Neural progenitor cell (in vitro differentiated cells): ENCODE measurements around the gene GNAT1. TPM values are rescaled to one million over a fixed set of nuclear protein-coding genes. Genes with fewer than 3 reads are reported as not detected.

Experiments used
- DNase-seq: peaks from one replicate; pipeline ENCODE4 v3.0.0-alpha.2; 2016; ENCODE audit warnings: low spot score
- H2AFZ ChIP-seq: fragments of 200-600 bp; sonication (generic); replicated peaks from 2 replicates; pipeline ENCODE4 v1.6.1; 2016; ENCODE audit warnings: antibody characterized with exemption
- H3F3A ChIP-seq: fragments of 200-600 bp; sonication (generic); 2 replicates; pipeline ENCODE4 v1.6.1; 2016; ENCODE audit warnings: antibody characterized with exemption, low read depth
- H3K27ac ChIP-seq: fragments of 200-600 bp; sonication (generic); 2 replicates; pipeline ENCODE4 v1.5.1; 2016; ENCODE audit warnings: mild to moderate bottlenecking
- H3K27me3 ChIP-seq: fragments of 200-600 bp; sonication (generic); 2 replicates; pipeline ENCODE4 v1.6.1; 2016; ENCODE audit warnings: mild to moderate bottlenecking, moderate library complexity
- H3K36me3 ChIP-seq: fragments of 200-600 bp; sonication (generic); 2 replicates; pipeline ENCODE4 v1.5.1; 2016
- H3K4me1 ChIP-seq: fragments of 200-600 bp; sonication (generic); 2 replicates; pipeline ENCODE4 v1.6.1; 2016; ENCODE audit warnings: mixed run types
- H3K4me2 ChIP-seq: fragments of 200-600 bp; sonication (generic); 2 replicates; pipeline ENCODE4 v1.6.1; 2016
- H3K4me3 ChIP-seq: fragments of 200-600 bp; sonication (generic); 2 replicates; pipeline ENCODE4 v1.5.1; 2016
- H3K79me2 ChIP-seq: fragments of 200-600 bp; sonication (generic); 2 replicates; pipeline ENCODE4 v1.6.1; 2016; ENCODE audit warnings: low read depth
- H3K9ac ChIP-seq: fragments of 200-600 bp; sonication (generic); 2 replicates; pipeline ENCODE4 v1.6.1; 2016
- H3K9me3 ChIP-seq: fragments of 200-600 bp; sonication (generic); 2 replicates; pipeline ENCODE4 v1.5.1; 2016; ENCODE audit warnings: low read depth
- H4K20me1 ChIP-seq: fragments of 200-600 bp; sonication (generic); 2 replicates; pipeline ENCODE4 v1.6.1; 2016; ENCODE audit warnings: low read depth
- H3K27ac Mint-ChIP-seq: 3 replicates; pipeline ENCODE4 v1.8.0; 2021; ENCODE audit warnings: mixed read lengths
- H3K27me3 Mint-ChIP-seq: 2 replicates; pipeline ENCODE4 v1.8.0; 2022; ENCODE audit warnings: low read depth, mild to moderate bottlenecking, inconsistent platforms, moderate library complexity, mixed read lengths; ENCODE audit not compliant: insufficient read depth
- H3K36me3 Mint-ChIP-seq: 3 replicates; pipeline ENCODE4 v1.8.0; 2021; ENCODE audit warnings: mixed read lengths
- H3K4me1 Mint-ChIP-seq: 3 replicates; pipeline ENCODE4 v1.8.0; 2021; ENCODE audit warnings: mixed read lengths
- H3K4me3 Mint-ChIP-seq: 3 replicates; pipeline ENCODE4 v1.8.0; 2021; ENCODE audit warnings: mild to moderate bottlenecking, moderate library complexity, mixed read lengths
- H3K9me3 Mint-ChIP-seq: 3 replicates; pipeline ENCODE4 v1.8.0; 2020; ENCODE audit warnings: mixed read lengths
- CTCF ChIP-seq: fragments of 200-600 bp; sonication (generic); IDR thresholded peaks from 2 replicates; pipeline ENCODE4 v1.5.1; 2017; ENCODE audit warnings: antibody characterized with exemption, mild to moderate bottlenecking
- EZH2 ChIP-seq: fragments of 200-600 bp; sonication (generic); IDR thresholded peaks from 2 replicates; pipeline ENCODE4 v1.6.1; 2017; ENCODE audit warnings: antibody characterized with exemption, mild to moderate bottlenecking, moderate library complexity
- EZH2phosphoT487 ChIP-seq: fragments of 200-600 bp; sonication (generic); IDR thresholded peaks from 2 replicates; pipeline ENCODE4 v1.6.1; 2017; ENCODE audit warnings: antibody characterized with exemption
- total RNA-seq: library from RNA; depleted of rRNA; stranded (reverse); fragments of >200 nt; gene quantifications from 2 replicates; pipeline ENCODE4 v1.2.3, GENCODE V29; 2015; ENCODE audit warnings: low replicate concordance

The GNAT1 gene
- total RNA-seq, 1 donor from 2014 or later, result not detected

- no peaks in the 10 kb centered on the region for H3K9me3 Mint-ChIP-seq
- Histone ChIP-seq H3K9ac (no peak overlapping the region), H3K4me2 (no peak overlapping the region), H3K27ac (no peak overlapping the region), H3K27me3 (no peaks in the 10 kb centered on the region), H3K36me3 (no peaks in the 10 kb centered on the region), H4K20me1 (peaks cover 97% of the 10 kb centered on the region), H3K4me3 (no peak overlapping the region), H2AFZ (no peak overlapping the region), H3K79me2 (peaks cover 17% of the 10 kb centered on the region), H3F3A (peaks cover 20% of the 10 kb centered on the region), H3K9me3 (no peaks in the 10 kb centered on the region), H3K4me1 (peaks cover 60% of the 10 kb centered on the region)
- H3K4me1 Mint-ChIP-seq, result peaks cover 63% of the 10 kb centered on the region
- TF ChIP-seq EZH2phosphoT487 (no peak), CTCF (no peak), EZH2 (no peak)
- peaks cover 2% of the 10 kb centered on the region for H3K36me3 Mint-ChIP-seq
- H3K27ac Mint-ChIP-seq, result peak overlapping the region; percentile 17
- H3K27me3 Mint-ChIP-seq, result peaks cover 10% of the 10 kb centered on the region
- no peak for DNase-seq
- no peak overlapping the region for H3K4me3 Mint-ChIP-seq
Measured at GRCh38 chr3:50163572-50164455, 27.6 kb upstream of the GNAT1 start.

GRCh38 chr3:50164481-50164880, 26.9 kb upstream of the GNAT1 start:
- no peak overlapping the region for H2AFZ ChIP-seq
- peaks cover 63% of the 10 kb centered on the region for H3K4me1 Mint-ChIP-seq
- no peak overlapping the region for H3K4me3 ChIP-seq
- H3K27ac ChIP-seq, result no peak overlapping the region
- peaks cover 2% of the 10 kb centered on the region for H3K36me3 Mint-ChIP-seq
- no peak overlapping the region for H3K4me2 ChIP-seq
- peaks cover 10% of the 10 kb centered on the region for H3K27me3 Mint-ChIP-seq
- peaks cover 60% of the 10 kb centered on the region for H3K4me1 ChIP-seq
- peak overlapping the region; percentile 4 for H3K27ac Mint-ChIP-seq
- H3K79me2 ChIP-seq, result peaks cover 12% of the 10 kb centered on the region
- H3K36me3 ChIP-seq, result no peaks in the 10 kb centered on the region
- no peaks in the 10 kb centered on the region for H3K9me3 ChIP-seq
- no peaks in the 10 kb centered on the region for H3K27me3 ChIP-seq
- no peak overlapping the region for H3K9ac ChIP-seq
- H3F3A ChIP-seq, result peaks cover 22% of the 10 kb centered on the region
- H3K4me3 Mint-ChIP-seq, result no peak overlapping the region
- H4K20me1 ChIP-seq, result peaks cover 97% of the 10 kb centered on the region
- DNase-seq, result no peak
- H3K9me3 Mint-ChIP-seq, result no peaks in the 10 kb centered on the region
- TF ChIP-seq EZH2 (no peak), CTCF (no peak), EZH2phosphoT487 (no peak)

DNA sequence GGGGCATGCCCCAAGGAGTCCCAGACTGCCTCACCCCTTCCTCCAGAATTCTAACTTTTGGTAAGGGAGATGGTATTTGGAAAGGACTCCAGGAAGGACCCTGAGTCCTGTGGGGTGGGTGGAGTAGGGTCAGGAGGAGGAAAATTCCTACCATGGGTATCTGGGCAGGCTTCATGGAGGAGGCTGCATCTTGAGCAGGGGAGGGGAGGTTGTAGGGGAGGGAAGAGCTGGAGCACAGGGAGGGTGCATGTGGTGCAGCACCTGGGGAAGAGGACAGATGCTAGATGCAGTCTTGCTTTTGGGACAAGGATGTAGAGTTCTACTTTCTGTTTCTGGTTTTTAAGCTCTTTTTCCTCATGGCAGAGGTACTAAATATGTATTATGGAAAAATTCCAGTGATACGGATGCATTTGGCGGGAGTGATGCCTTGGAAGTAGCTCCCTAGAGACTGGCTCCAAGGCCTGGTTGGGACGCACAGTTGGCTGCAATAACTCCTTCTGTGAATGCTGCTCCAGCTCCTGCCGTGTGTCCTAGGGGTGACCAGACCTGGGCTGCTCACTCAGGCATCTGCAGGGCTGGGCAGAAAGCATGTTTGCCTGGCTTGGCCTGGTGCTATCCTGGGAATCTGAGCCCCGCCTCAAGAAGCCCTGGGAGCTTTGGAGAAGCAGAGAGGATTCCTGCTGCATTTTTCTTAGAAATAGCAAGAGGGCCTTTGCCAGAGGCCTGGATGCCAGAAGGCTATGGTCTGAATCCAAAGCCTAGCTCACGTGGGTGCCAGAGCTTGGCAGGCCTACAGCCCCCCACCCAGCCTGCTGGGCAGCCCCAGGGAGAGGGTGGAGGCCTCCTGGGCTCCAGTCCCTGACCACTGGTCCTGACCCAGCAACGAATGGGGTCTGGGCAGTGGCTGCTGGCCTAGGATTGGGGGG, 26.2 kb upstream of the GNAT1 start:
- Mint-ChIP-seq H3K9me3 (no peaks in the 10 kb centered on the region), H3K4me1 (peaks cover 62% of the 10 kb centered on the region), H3K4me3 (peak overlapping the region; percentile 7), H3K36me3 (peaks cover 2% of the 10 kb centered on the region), H3K27me3 (peaks cover 10% of the 10 kb centered on the region), H3K27ac (peak overlapping the region; percentile 4)
- peaks cover 12% of the 10 kb centered on the region for H3K79me2 ChIP-seq
- H3K27me3 ChIP-seq, result no peaks in the 10 kb centered on the region
- H4K20me1 ChIP-seq, result peaks cover 97% of the 10 kb centered on the region
- DNase-seq, result no peak
- TF ChIP-seq CTCF, result no peak
- no peak for TF ChIP-seq EZH2phosphoT487
- no peak for TF ChIP-seq EZH2
- peak overlapping the region; percentile 56 for H3K27ac ChIP-seq
- no peak overlapping the region for H3K9ac ChIP-seq
- no peaks in the 10 kb centered on the region for H3K9me3 ChIP-seq
- H3K4me2 ChIP-seq, result no peak overlapping the region
- peaks cover 64% of the 10 kb centered on the region for H3K4me1 ChIP-seq
- H2AFZ ChIP-seq, result no peak overlapping the region
- H3K36me3 ChIP-seq, result no peaks in the 10 kb centered on the region
- no peak overlapping the region for H3K4me3 ChIP-seq
- peaks cover 22% of the 10 kb centered on the region for H3F3A ChIP-seq
